HCT116 (cell line): Measurements from ENCODE around the gene ZNF319. TPM values are rescaled to one million over a fixed set of nuclear protein-coding genes. Genes with fewer than 3 reads are reported as not detected.

ENCODE experiments used
- ATAC-seq: fragments of 200-7000 bp; cut with Tn5 transposase; 2 replicates; pipeline ENCODE4 v1.9.1; 2020; ENCODE audit warnings: mild to moderate bottlenecking, moderate library complexity
- BruUV-seq: library from RNA; stranded (reverse); fragments of 400-500 nt; replicated peaks from 2 replicates; lab custom pipeline; 2021; lab: Mats Ljungman, UMichigan
- CTCF ChIA-PET: fragments of 300-600 bp; sonication (Branson Sonifier 250); formaldehyde crosslinking; loops from one replicate; lab custom pipeline; 2021; ENCODE audit warnings: antibody characterized with exemption; lab: Charles Lee
- POLR2A ChIA-PET: fragments of 300-600, 350-600 bp; sonication (Branson Sonifier 250); formaldehyde crosslinking; loops from one replicate; lab custom pipeline; 2021; ENCODE audit warnings: antibody characterized with exemption; lab: Charles Lee
- RAD21 ChIA-PET, 2 experiments: fragments of 300-600 bp; sonication (Branson Sonifier 250); formaldehyde crosslinking; loops; one replicate each; lab custom pipeline; 2023; ENCODE audit warnings: low total read pairs in 2 of 2; ENCODE audit not compliant: uncharacterized antibody in 2 of 2, unreplicated experiment in 2 of 2, low non-redundant PET in 1 of 2; lab: Charles Lee
- DNase-seq: peaks from one replicate; pipeline ENCODE4 v3.0.0-alpha.2; 2010; ENCODE audit warnings: low read depth, low spot score
- H2AFZ ChIP-seq: fragments of 200-600 bp; shearing (Covaris generic), sonication (generic); 2 replicates; pipeline ENCODE4 v1.6.1; 2017; ENCODE audit warnings: low read depth, mixed run types, mixed read lengths, antibody characterized with exemption, low read length; ENCODE audit not compliant: poor library complexity, severe bottlenecking
- H3K27ac ChIP-seq: 2 replicates; pipeline ENCODE4 v1.5.1; 2012; ENCODE audit warnings: low read depth, low read length
- H3K27me3 ChIP-seq: fragments of 200-600 bp; sonication (generic); 2 replicates; pipeline ENCODE4 v1.6.1; 2016; ENCODE audit warnings: mixed run types, low read length, mixed read lengths; ENCODE audit not compliant: insufficient read depth
- H3K36me3 ChIP-seq, 2 experiments: fragments of 200-500 bp in 1 of 2; fragments of 200-600 bp in 1 of 2; sonication (Bioruptor generic) in 1 of 2; sonication (generic) in 1 of 2; 2 replicates each; pipeline versions ENCODE4 v1.5.1 to v1.6.1; 2014 to 2016; ENCODE audit warnings: low read length in 2 of 2, inconsistent platforms in 1 of 2, mixed read lengths in 1 of 2, mixed run types in 1 of 2; ENCODE audit not compliant: insufficient read depth in 2 of 2, control insufficient read depth in 1 of 2
- H3K4me1 ChIP-seq, 2 experiments: fragments of 200-600 bp in 1 of 2; sonication (generic) in 1 of 2; 2 replicates each; pipeline versions ENCODE4 v1.5.1 to v1.6.1; 2012 to 2017; ENCODE audit warnings: low read length in 2 of 2, inconsistent platforms in 1 of 2, mild to moderate bottlenecking in 1 of 2, mixed read lengths in 1 of 2, mixed run types in 1 of 2, moderate library complexity in 1 of 2; ENCODE audit not compliant: insufficient read depth in 2 of 2, control insufficient read depth in 1 of 2
- H3K4me2 ChIP-seq: fragments of 200-600 bp; sonication (generic); 2 replicates; pipeline ENCODE4 v1.6.1; 2017; ENCODE audit warnings: mixed run types, low read length, mixed read lengths
- H3K4me3 ChIP-seq, 2 experiments: fragments of 200-600 bp in 1 of 2; sonication (generic) in 1 of 2; replicated peaks in 1 of 2; 2 replicates each; pipeline ENCODE4 v1.5.1; 2011 to 2016; ENCODE audit warnings: low read length in 2 of 2, control low read depth in 1 of 2, low read depth in 1 of 2, mild to moderate bottlenecking in 1 of 2, mixed read lengths in 1 of 2, mixed run types in 1 of 2
- H3K79me2 ChIP-seq: fragments of 200-600 bp; sonication (generic); 2 replicates; pipeline ENCODE4 v1.6.1; 2017; ENCODE audit warnings: mild to moderate bottlenecking, mixed run types, low read length, moderate library complexity, mixed read lengths; ENCODE audit not compliant: insufficient read depth
- H3K9ac ChIP-seq: fragments of 200-600 bp; sonication (generic); 2 replicates; pipeline ENCODE4 v1.6.1; 2016; ENCODE audit warnings: low read length, mixed read lengths
- H3K9me2 ChIP-seq: fragments of 200-600 bp; sonication (generic), shearing (Covaris generic); 2 replicates; pipeline ENCODE4 v1.6.1; 2017; ENCODE audit warnings: mixed run types, mild to moderate bottlenecking, moderate library complexity; ENCODE audit not compliant: insufficient read depth
- H3K9me3 ChIP-seq, 2 experiments: fragments of 200-500 bp in 1 of 2; fragments of 200-600 bp in 1 of 2; sonication (Bioruptor generic) in 1 of 2; sonication (generic) in 1 of 2; 2 replicates each; pipeline ENCODE4 v1.6.1; 2014 to 2017; ENCODE audit warnings: low read length in 2 of 2, mixed read lengths in 2 of 2, inconsistent platforms in 1 of 2, low read depth in 1 of 2, mild to moderate bottlenecking in 1 of 2, mixed run types in 1 of 2, moderate library complexity in 1 of 2; ENCODE audit not compliant: control insufficient read depth in 1 of 2, insufficient read depth in 1 of 2
- H4K20me1 ChIP-seq: fragments of 200-600 bp; sonication (generic), shearing (Covaris generic); 2 replicates; pipeline ENCODE4 v1.6.1; 2017; ENCODE audit warnings: mixed run types, mild to moderate bottlenecking, moderate library complexity; ENCODE audit not compliant: insufficient read depth
- CEBPB ChIP-seq: IDR thresholded peaks from 2 replicates; pipeline ENCODE4 v1.6.1; 2012; ENCODE audit warnings: low read depth
- CTCF ChIP-seq, 3 experiments: fragments of 200-600 bp in 1 of 3; sonication (generic) in 1 of 3; IDR thresholded peaks in 2 of 3; conservative IDR thresholded peaks in 1 of 3; 2 replicates each; pipeline ENCODE4 v1.5.1; 2012 to 2017; ENCODE audit warnings: low read depth in 2 of 3, low read length in 2 of 3, antibody characterized with exemption in 1 of 3, borderline replicate concordance in 1 of 3, control low read depth in 1 of 3, mild to moderate bottlenecking in 1 of 3, mixed read lengths in 1 of 3, mixed run types in 1 of 3, moderate library complexity in 1 of 3; ENCODE audit not compliant: insufficient read depth in 1 of 3
- EGR1 ChIP-seq: IDR thresholded peaks from 2 replicates; pipeline ENCODE4 v1.6.1; 2012; ENCODE audit warnings: low read depth
- ELF1 ChIP-seq: IDR thresholded peaks from 2 replicates; pipeline ENCODE4 v1.6.1; 2012; ENCODE audit warnings: low read depth, borderline replicate concordance
- EZH2 ChIP-seq: fragments of 200-600 bp; sonication (generic); IDR thresholded peaks from 2 replicates; pipeline ENCODE4 v1.6.1; 2017; ENCODE audit warnings: antibody characterized with exemption, mixed run types
- FOSL1 ChIP-seq: IDR thresholded peaks from 2 replicates; pipeline ENCODE4 v1.6.1; 2012; ENCODE audit warnings: low read depth
- JUND ChIP-seq: IDR thresholded peaks from 2 replicates; pipeline ENCODE4 v1.6.1; 2012
- POLR2A ChIP-seq: IDR thresholded peaks from 2 replicates; pipeline ENCODE4 v1.7.0; 2011; ENCODE audit warnings: borderline replicate concordance; ENCODE audit not compliant: insufficient read depth, insufficient read length; ENCODE audit errors: extremely low read depth
- RAD21 ChIP-seq: IDR thresholded peaks from 2 replicates; pipeline ENCODE4 v1.6.1; 2012; ENCODE audit warnings: low read depth, mild to moderate bottlenecking
- SIN3A ChIP-seq: IDR thresholded peaks from 2 replicates; pipeline ENCODE4 v1.6.1; 2012; ENCODE audit warnings: low read depth
- SP1 ChIP-seq: IDR thresholded peaks from 2 replicates; pipeline ENCODE4 v1.6.1; 2012; ENCODE audit warnings: low read depth
- ZNF274 ChIP-seq: fragments of 200-500 bp; sonication (Bioruptor generic); IDR thresholded peaks from 2 replicates; pipeline ENCODE4 v1.6.1; 2014; ENCODE audit warnings: mild to moderate bottlenecking, low read depth, low read length, inconsistent platforms
- intact Hi-C: fragments of 100-400 bp; cut with micrococcal nuclease; formaldehyde crosslinking; loops from 2 replicates; pipeline ENCODE4 v1.10.0; 2022
- total RNA-seq: library from RNA; stranded (reverse); gene quantifications from one replicate; pipeline ENCODE4 v1.2.1, GENCODE V29; 2021; ENCODE audit not compliant: unreplicated experiment

The ZNF319 gene
- total RNA-seq, 1 experiment from 2014 or later: 7.1 TPM

- no peaks in the 10 kb centered on the region for H3K36me3 ChIP-seq
- no peaks in the 10 kb centered on the region for H3K9me2 ChIP-seq
- H3K27ac ChIP-seq: no peak overlapping the region
- no TSS peak for BruUV-seq
- POLR2A ChIA-PET: no interaction called here
- intact Hi-C loops: no loop called here
- no peaks in the 10 kb centered on the region for H3K9me3 ChIP-seq
- no peaks in the 10 kb centered on the region for H3K79me2 ChIP-seq
- H3K27me3 ChIP-seq: no peaks in the 10 kb centered on the region; the same call in 1 of the 2 replicates
- H3K4me2 ChIP-seq: no peak overlapping the region
- no peak overlapping the region for H3K9ac ChIP-seq
- CTCF ChIA-PET: no interaction called here
- H3K4me1 ChIP-seq: no peaks in the 10 kb centered on the region; a peak in 2 of 4 replicates
- RAD21 ChIA-PET: no interaction called here
- DNase-seq (no peak), ATAC-seq (no peak)
- H2AFZ ChIP-seq: no peak overlapping the region
- TF ChIP-seq POLR2A (no peak), FOSL1 (no peak), SIN3A (no peak), JUND (no peak), ELF1 (no peak), SP1 (no peak), CTCF (IDR thresholded peaks at IDR 0.05 in 2 of 3, conservative IDR thresholded peaks at IDR 0.05 in 1 of 3; ENCODE audit: borderline replicate concordance in 1 of 3, insufficient read depth in 1 of 3, low read depth in 2 of 3, low read length in 2 of 3) (no peak), ZNF274 (no peak), CEBPB (no peak), RAD21 (no peak), EZH2 (no peak), EGR1 (no peak)
- TF ChIP-seq, all 23 proteins: peak for 0
- no peaks in the 10 kb centered on the region for H4K20me1 ChIP-seq
- H3K4me3 ChIP-seq: no peak overlapping the region
Measured at GRCh38 chr16:57959121-57959520, 41.4 kb downstream of the ZNF319 start.
